Measurements from ENCODE around the gene COL25A1.

The COL25A1 gene

GRCh38 chr4:108903464-108904221, 398.8 kb downstream of the COL25A1 start:
- Histone ChIP-seq H2AFZ (no peak overlapping the region), H3K4me1 (no peaks in the 10 kb centered on the region), H3K9ac (no peak overlapping the region), H3K79me2 (no peaks in the 10 kb centered on the region), H3K4me3 (ENCODE audit: low read depth, low read length) (no peak overlapping the region), H3K27ac (no peak overlapping the region), H3K9me3 (ENCODE audit: control insufficient read depth, low read length) (no peaks in the 10 kb centered on the region), H3K27me3 (ENCODE audit: control insufficient read depth, insufficient read depth, low read length) (no peaks in the 10 kb centered on the region), H3K4me2 (ENCODE audit: low read length) (no peak overlapping the region), H3K36me3 (ENCODE audit: control insufficient read depth, insufficient read depth, low read length) (no peaks in the 10 kb centered on the region)
- TF ChIP-seq CTCF (IDR thresholded peaks at IDR 0.05) = no peak

GRCh38 chr4:108902769-108903168, 399.7 kb downstream of the COL25A1 start:
- H3K27ac ChIP-seq = no peak overlapping the region
- no peak overlapping the region for H3K4me3 ChIP-seq (ENCODE audit: low read depth, low read length)
- no peaks in the 10 kb centered on the region for H3K27me3 ChIP-seq (ENCODE audit: control insufficient read depth, insufficient read depth, low read length)
- H3K9me3 ChIP-seq (ENCODE audit: control insufficient read depth, low read length) = no peaks in the 10 kb centered on the region
- H3K36me3 ChIP-seq (ENCODE audit: control insufficient read depth, insufficient read depth, low read length) = no peaks in the 10 kb centered on the region
- TF ChIP-seq CTCF (IDR thresholded peaks at IDR 0.05) = no peak
- no peaks in the 10 kb centered on the region for H3K79me2 ChIP-seq
- H2AFZ ChIP-seq = no peak overlapping the region
- H3K4me2 ChIP-seq (ENCODE audit: low read length) = no peak overlapping the region
- H3K4me1 ChIP-seq = no peaks in the 10 kb centered on the region
- H3K9ac ChIP-seq = no peak overlapping the region

GRCh38 chr4:108901291-108901690, 401.2 kb downstream of the COL25A1 start:
- Histone ChIP-seq H3K27me3 (ENCODE audit: control insufficient read depth, insufficient read depth, low read length) (no peaks in the 10 kb centered on the region), H3K4me3 (ENCODE audit: low read depth, low read length) (no peak overlapping the region), H3K27ac (no peak overlapping the region), H3K9ac (no peak overlapping the region), H3K79me2 (no peaks in the 10 kb centered on the region), H3K4me2 (ENCODE audit: low read length) (no peak overlapping the region), H3K4me1 (no peaks in the 10 kb centered on the region), H3K9me3 (ENCODE audit: control insufficient read depth, low read length) (no peaks in the 10 kb centered on the region), H3K36me3 (ENCODE audit: control insufficient read depth, insufficient read depth, low read length) (no peaks in the 10 kb centered on the region), H2AFZ (no peak overlapping the region)
- no peak for TF ChIP-seq CTCF (IDR thresholded peaks at IDR 0.05)

GRCh38 chr4:108900018-108900580, 402.4 kb downstream of the COL25A1 start:
- Histone ChIP-seq H3K27ac (no peak overlapping the region), H3K36me3 (ENCODE audit: control insufficient read depth, insufficient read depth, low read length) (no peaks in the 10 kb centered on the region), H3K79me2 (no peaks in the 10 kb centered on the region), H3K9ac (no peak overlapping the region), H2AFZ (no peak overlapping the region), H3K4me3 (ENCODE audit: low read depth, low read length) (no peak overlapping the region), H3K9me3 (ENCODE audit: control insufficient read depth, low read length) (no peaks in the 10 kb centered on the region), H3K4me1 (no peaks in the 10 kb centered on the region), H3K27me3 (ENCODE audit: control insufficient read depth, insufficient read depth, low read length) (no peaks in the 10 kb centered on the region), H3K4me2 (ENCODE audit: low read length) (no peak overlapping the region)
- TF ChIP-seq CTCF (IDR thresholded peaks at IDR 0.05) = no peak

GRCh38 chr4:108893468-108893867, 409.0 kb downstream of the COL25A1 start:
- no peak overlapping the region for H3K9ac ChIP-seq
- TF ChIP-seq CTCF (IDR thresholded peaks at IDR 0.05) = no peak

More at GRCh38 chr4:108893468-108893867, 409.0 kb downstream of the COL25A1 start:
- H2AFZ ChIP-seq = no peak overlapping the region
- H3K4me2 ChIP-seq (ENCODE audit: low read length) = no peak overlapping the region
- no peak overlapping the region for H3K27ac ChIP-seq
- H3K79me2 ChIP-seq = no peaks in the 10 kb centered on the region
- H3K4me1 ChIP-seq = no peaks in the 10 kb centered on the region
- H3K36me3 ChIP-seq (ENCODE audit: control insufficient read depth, insufficient read depth, low read length) = no peaks in the 10 kb centered on the region
- H3K27me3 ChIP-seq (ENCODE audit: control insufficient read depth, insufficient read depth, low read length) = no peaks in the 10 kb centered on the region
- H3K4me3 ChIP-seq (ENCODE audit: low read depth, low read length) = no peak overlapping the region
- H3K9me3 ChIP-seq (ENCODE audit: control insufficient read depth, low read length) = no peaks in the 10 kb centered on the region

All from parathyroid adenoma (tissue), 2 donors.